HepG2 (cell line): ENCODE data around the gene RAD54L. TPM values are rescaled to one million over a fixed set of nuclear protein-coding genes. Genes with fewer than 3 reads are reported as not detected.

Source experiments
- NR1H2 ChIP-seq: sonication (generic); formaldehyde crosslinking; IDR thresholded peaks from 2 replicates; pipeline ENCODE4 v1.8.1; 2022; ENCODE audit warnings: low read depth, missing genetic modification reagents, borderline replicate concordance
- NR2F1 ChIP-seq, 2 experiments: fragments of 450-650 bp in 1 of 2; formaldehyde crosslinking in 1 of 2; IDR thresholded peaks; 2 replicates each; pipeline versions ENCODE4 v1.5.0 to v1.6.1; 2016 to 2020; ENCODE audit warnings: mild to moderate bottlenecking in 1 of 2, missing compliant biosample characterization in 1 of 2, missing genetic modification reagents in 1 of 2, moderate library complexity in 1 of 2
- RAD21 ChIP-seq: fragments of 450-650 bp; formaldehyde crosslinking; IDR thresholded peaks from 2 replicates; pipeline ENCODE4 v1.5.0; 2020; ENCODE audit warnings: mild to moderate bottlenecking
- TMF1 ChIP-seq: sonication (generic); formaldehyde crosslinking; IDR thresholded peaks from 2 replicates; pipeline ENCODE4 v1.8.1; 2022; ENCODE audit warnings: low read depth, missing genetic modification reagents
- ZNF142 ChIP-seq: sonication (generic); formaldehyde crosslinking; IDR thresholded peaks from 2 replicates; pipeline ENCODE4 v1.4.0; 2020; ENCODE audit warnings: missing genetic modification reagents
- ZNF17 ChIP-seq: sonication (generic); formaldehyde crosslinking; IDR thresholded peaks from 2 replicates; pipeline ENCODE4 v1.5.0; 2020; ENCODE audit warnings: mild to moderate bottlenecking, missing genetic modification reagents
- ZNF33B ChIP-seq: sonication (generic); formaldehyde crosslinking; IDR thresholded peaks from 2 replicates; pipeline ENCODE4 v1.5.1; 2020; ENCODE audit warnings: mild to moderate bottlenecking, missing genetic modification reagents
- ZNF550 ChIP-seq: sonication (generic); formaldehyde crosslinking; IDR thresholded peaks from 2 replicates; pipeline ENCODE4 v1.4.0; 2020; ENCODE audit warnings: mild to moderate bottlenecking, missing genetic modification reagents, borderline replicate concordance
- ZNF740 ChIP-seq: sonication (generic); formaldehyde crosslinking; IDR thresholded peaks from 2 replicates; pipeline ENCODE4 v1.4.0; 2020; ENCODE audit warnings: missing genetic modification reagents
- polyA plus RNA-seq, 8 experiments: library from polyadenylated mRNA; depleted of rRNA in 3 of 8; stranded (reverse) in 7 of 8; unstranded in 1 of 8; fragments of >200 nt; fragmentation: Illumina TruSeq in 4 of 8; extraction: Trizol in 4 of 8; gene quantifications; 2 replicates each; pipeline versions ENCODE4 v1.2.1 to v1.2.3, GENCODE V29; 2011 to 2016; ENCODE audit warnings: low read depth in 4 of 8, missing spikeins in 1 of 8, mixed read lengths in 1 of 8; ENCODE audit not compliant: insufficient read depth in 1 of 8
- total RNA-seq, 5 experiments: library from RNA; depleted of rRNA; stranded (reverse); fragments of >200 nt; fragmentation: Illumina TruSeq; extraction: Trizol; gene quantifications; 2 replicates each; pipeline ENCODE4 v1.2.3, GENCODE V29; 2016; ENCODE audit warnings: low read depth in 1 of 5
- TF ChIP-seq, protein P1 (sequence below): sonication (generic); formaldehyde crosslinking; IDR thresholded peaks from 2 replicates; pipeline ENCODE4 v1.4.0; 2020; ENCODE audit warnings: missing genetic modification reagents
- TF ChIP-seq, protein P2 (sequence below): sonication (generic); formaldehyde crosslinking; IDR thresholded peaks from 2 replicates; pipeline ENCODE4 v1.5.0; 2020; ENCODE audit warnings: mild to moderate bottlenecking, missing genetic modification reagents
- TF ChIP-seq, protein P3 (sequence below): sonication (generic); formaldehyde crosslinking; IDR thresholded peaks from 2 replicates; pipeline ENCODE4 v1.4.0; 2020; ENCODE audit warnings: mild to moderate bottlenecking, low read depth, missing genetic modification reagents
- TF ChIP-seq, protein P4 (sequence below): sonication (generic); formaldehyde crosslinking; IDR thresholded peaks from 2 replicates; pipeline ENCODE4 v1.4.0; 2020; ENCODE audit warnings: low read depth, mild to moderate bottlenecking, missing genetic modification reagents

RAD54L gene
- total and polyA plus RNA-seq, 2 of the 13 experiments (the other 11 are each of a cell fraction or from before 2014, with no cell fraction given), result 10.2 to 30.0 TPM

GRCh38 chr1:46301808-46302640, 54.5 kb downstream of the RAD54L start (continued):
- no peak for TF ChIP-seq ZNF142 (CRISPR knock-in tag)
- no peak; the same call in 1 of the 2 replicates for TF ChIP-seq NR1H2
- TF ChIP-seq ZNF17, result no peak
- TF ChIP-seq, protein P1, sequence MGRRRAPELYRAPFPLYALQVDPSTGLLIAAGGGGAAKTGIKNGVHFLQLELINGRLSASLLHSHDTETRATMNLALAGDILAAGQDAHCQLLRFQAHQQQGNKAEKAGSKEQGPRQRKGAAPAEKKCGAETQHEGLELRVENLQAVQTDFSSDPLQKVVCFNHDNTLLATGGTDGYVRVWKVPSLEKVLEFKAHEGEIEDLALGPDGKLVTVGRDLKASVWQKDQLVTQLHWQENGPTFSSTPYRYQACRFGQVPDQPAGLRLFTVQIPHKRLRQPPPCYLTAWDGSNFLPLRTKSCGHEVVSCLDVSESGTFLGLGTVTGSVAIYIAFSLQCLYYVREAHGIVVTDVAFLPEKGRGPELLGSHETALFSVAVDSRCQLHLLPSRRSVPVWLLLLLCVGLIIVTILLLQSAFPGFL, result 0 out of 2 replicates have a peak, but pooled peaks have one; percentile 34
- TF ChIP-seq ZNF550 (CRISPR knock-in tag), result no peak
- TF ChIP-seq, protein P2, sequence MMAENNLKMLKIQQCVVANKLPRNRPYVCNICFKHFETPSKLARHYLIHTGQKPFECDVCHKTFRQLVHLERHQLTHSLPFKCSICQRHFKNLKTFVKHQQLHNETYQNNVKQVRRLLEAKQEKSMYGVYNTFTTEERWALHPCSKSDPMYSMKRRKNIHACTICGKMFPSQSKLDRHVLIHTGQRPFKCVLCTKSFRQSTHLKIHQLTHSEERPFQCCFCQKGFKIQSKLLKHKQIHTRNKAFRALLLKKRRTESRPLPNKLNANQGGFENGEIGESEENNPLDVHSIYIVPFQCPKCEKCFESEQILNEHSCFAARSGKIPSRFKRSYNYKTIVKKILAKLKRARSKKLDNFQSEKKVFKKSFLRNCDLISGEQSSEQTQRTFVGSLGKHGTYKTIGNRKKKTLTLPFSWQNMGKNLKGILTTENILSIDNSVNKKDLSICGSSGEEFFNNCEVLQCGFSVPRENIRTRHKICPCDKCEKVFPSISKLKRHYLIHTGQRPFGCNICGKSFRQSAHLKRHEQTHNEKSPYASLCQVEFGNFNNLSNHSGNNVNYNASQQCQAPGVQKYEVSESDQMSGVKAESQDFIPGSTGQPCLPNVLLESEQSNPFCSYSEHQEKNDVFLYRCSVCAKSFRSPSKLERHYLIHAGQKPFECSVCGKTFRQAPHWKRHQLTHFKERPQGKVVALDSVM (CRISPR knock-in tag), result peak; percentile 26; the same call in 1 of the 2 replicates
- peak; percentile 55; the same call in 1 of the 2 replicates for TF ChIP-seq RAD21 (CRISPR knock-in tag)
- TF ChIP-seq ZNF740 (CRISPR knock-in tag), result no peak
- TF ChIP-seq, protein P3, sequence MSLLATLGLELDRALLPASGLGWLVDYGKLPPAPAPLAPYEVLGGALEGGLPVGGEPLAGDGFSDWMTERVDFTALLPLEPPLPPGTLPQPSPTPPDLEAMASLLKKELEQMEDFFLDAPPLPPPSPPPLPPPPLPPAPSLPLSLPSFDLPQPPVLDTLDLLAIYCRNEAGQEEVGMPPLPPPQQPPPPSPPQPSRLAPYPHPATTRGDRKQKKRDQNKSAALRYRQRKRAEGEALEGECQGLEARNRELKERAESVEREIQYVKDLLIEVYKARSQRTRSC (CRISPR knock-in tag), result 0 out of 2 replicates have a peak, but pooled peaks have one; percentile 54
- no peak for TF ChIP-seq TMF1
- TF ChIP-seq NR2F1 (CRISPR knock-in tag; IDR thresholded peaks at IDR 0.05), result no peak
- TF ChIP-seq, protein P4, sequence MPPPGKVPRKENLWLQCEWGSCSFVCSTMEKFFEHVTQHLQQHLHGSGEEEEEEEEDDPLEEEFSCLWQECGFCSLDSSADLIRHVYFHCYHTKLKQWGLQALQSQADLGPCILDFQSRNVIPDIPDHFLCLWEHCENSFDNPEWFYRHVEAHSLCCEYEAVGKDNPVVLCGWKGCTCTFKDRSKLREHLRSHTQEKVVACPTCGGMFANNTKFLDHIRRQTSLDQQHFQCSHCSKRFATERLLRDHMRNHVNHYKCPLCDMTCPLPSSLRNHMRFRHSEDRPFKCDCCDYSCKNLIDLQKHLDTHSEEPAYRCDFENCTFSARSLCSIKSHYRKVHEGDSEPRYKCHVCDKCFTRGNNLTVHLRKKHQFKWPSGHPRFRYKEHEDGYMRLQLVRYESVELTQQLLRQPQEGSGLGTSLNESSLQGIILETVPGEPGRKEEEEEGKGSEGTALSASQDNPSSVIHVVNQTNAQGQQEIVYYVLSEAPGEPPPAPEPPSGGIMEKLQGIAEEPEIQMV (CRISPR knock-in tag), result no peak
- TF ChIP-seq ZNF33B (CRISPR knock-in tag), result no peak
